Central memory CD8-positive, alpha-beta T cell (primary cell): Measurements from ENCODE around the gene NUP214.
"Not testable (repeated sequence)": the region's sequence is repeated elsewhere in the genome, so short reads cannot be mapped to it uniquely, and the experiment has no call there.

Experiments
- ATAC-seq: fragments of 150-1000 bp; cut with Tn5 transposase; replicated peaks from 2 replicates; pipeline ENCODE4 v1.10.0; 2022; ENCODE audit warnings: mild to moderate bottlenecking, moderate FRiP score, moderate number of reproducible peaks; ENCODE audit not compliant: poor library complexity, severe bottlenecking; ENCODE audit errors: extremely low read depth
- DNase-seq, 2 donors: peaks; one replicate each; pipeline ENCODE4 v3.0.0; 2021; ENCODE audit warnings: low spot score in 2 of 2
- H3K27ac Mint-ChIP-seq: one replicate; pipeline ENCODE4 v1.8.0; 2022; ENCODE audit warnings: low read depth, mild to moderate bottlenecking, moderate library complexity, mixed read lengths
- H3K27me3 Mint-ChIP-seq: one replicate; pipeline ENCODE4 v1.8.0; 2022; ENCODE audit warnings: mixed read lengths
- H3K36me3 Mint-ChIP-seq: one replicate; pipeline ENCODE4 v1.8.0; 2022; ENCODE audit warnings: mild to moderate bottlenecking, moderate library complexity, mixed read lengths; ENCODE audit not compliant: insufficient read depth
- H3K4me1 Mint-ChIP-seq: one replicate; pipeline ENCODE4 v1.8.0; 2022; ENCODE audit warnings: mixed read lengths
- H3K4me3 Mint-ChIP-seq: one replicate; pipeline ENCODE4 v1.8.0; 2022; ENCODE audit warnings: mild to moderate bottlenecking, moderate library complexity, mixed read lengths
- H3K9me3 Mint-ChIP-seq: one replicate; pipeline ENCODE4 v1.8.0; 2022; ENCODE audit warnings: mixed read lengths

NUP214 gene

DNA sequence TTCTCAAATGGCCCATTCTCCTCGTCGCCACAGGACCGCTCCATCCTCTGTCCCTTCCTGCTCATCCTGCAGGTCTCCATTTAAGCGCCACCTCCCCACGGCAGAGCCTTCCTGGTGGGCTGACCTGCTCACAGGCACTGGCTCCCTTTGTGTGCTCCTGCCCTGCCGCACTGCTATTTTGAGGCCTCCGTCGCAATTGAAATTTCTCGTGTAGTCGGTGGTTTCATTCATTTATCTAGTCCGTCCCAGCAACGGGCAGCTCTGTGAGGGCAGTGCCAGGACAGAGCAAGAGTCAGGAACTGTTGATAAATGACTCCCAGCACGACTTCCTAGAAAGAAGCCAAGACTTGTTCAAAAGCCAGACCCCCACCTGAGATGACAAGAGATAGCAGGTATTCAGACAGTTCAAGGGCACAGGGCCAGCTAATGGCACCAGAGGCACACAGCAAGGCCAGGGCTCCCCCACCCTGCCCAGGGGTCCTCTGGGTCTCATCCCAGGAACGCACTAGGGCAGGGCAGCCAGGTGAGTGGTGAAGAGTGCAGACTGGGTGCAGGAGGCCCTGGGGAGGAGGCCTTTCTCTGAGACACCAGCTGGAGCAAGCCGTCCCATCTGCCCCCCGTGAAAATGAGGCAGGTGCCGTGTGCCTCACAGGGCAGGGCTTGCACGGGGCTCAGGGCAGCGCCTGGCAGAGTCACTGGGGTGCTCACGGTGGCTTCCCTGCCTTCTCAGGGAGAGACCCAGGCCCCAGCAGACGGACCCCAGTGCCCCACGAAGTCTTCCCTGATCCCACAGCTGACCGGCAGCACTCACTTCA is 114.0 kb downstream of the NUP214 start:
- Mint-ChIP-seq H3K9me3 (no peaks in the 10 kb centered on the region), H3K4me3 (peak overlapping the region; percentile 44), H3K27me3 (no peaks in the 10 kb centered on the region), H3K27ac (peak overlapping the region; percentile 95), H3K4me1 (peaks cover 21% of the 10 kb centered on the region), H3K36me3 (peaks cover 9% of the 10 kb centered on the region)
- no peak for DNase-seq
- ATAC-seq = no peak

GRCh38 chr9:131240047-131240921 is 114.9 kb downstream of the NUP214 start:
- DNase-seq = no peak
- no peaks in the 10 kb centered on the region for H3K9me3 Mint-ChIP-seq
- ATAC-seq = no peak
- H3K27me3 Mint-ChIP-seq = no peaks in the 10 kb centered on the region
- H3K4me1 Mint-ChIP-seq = peaks cover 17% of the 10 kb centered on the region
- no peak overlapping the region for H3K4me3 Mint-ChIP-seq
- peak overlapping the region; percentile 78 for H3K27ac Mint-ChIP-seq
- H3K36me3 Mint-ChIP-seq = peaks cover 6% of the 10 kb centered on the region

DNA sequence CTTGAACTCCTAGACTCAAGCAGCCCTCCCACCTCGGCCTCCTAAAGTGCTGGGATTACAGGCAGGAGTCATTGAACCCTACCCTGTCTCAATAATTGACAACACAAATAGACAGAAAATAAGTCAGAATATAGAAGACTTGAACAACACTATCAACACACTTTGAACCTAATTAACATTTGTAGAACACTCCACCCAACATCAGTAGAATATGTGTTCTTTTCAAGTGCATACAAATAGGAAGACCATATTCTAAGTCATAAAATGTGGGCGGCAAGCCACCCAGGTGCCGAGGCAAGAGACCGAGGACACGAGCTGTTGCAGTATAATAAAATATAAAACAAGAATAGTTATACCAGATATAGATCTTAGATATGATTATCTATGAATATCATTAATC is 118.9 kb downstream of the NUP214 start:
- DNase-seq, H3K4me3 Mint-ChIP-seq, H3K27ac Mint-ChIP-seq, H3K36me3 Mint-ChIP-seq, H3K27me3 Mint-ChIP-seq, ATAC-seq, H3K9me3 Mint-ChIP-seq, H3K4me1 Mint-ChIP-seq: not testable (repeated sequence)

DNA sequence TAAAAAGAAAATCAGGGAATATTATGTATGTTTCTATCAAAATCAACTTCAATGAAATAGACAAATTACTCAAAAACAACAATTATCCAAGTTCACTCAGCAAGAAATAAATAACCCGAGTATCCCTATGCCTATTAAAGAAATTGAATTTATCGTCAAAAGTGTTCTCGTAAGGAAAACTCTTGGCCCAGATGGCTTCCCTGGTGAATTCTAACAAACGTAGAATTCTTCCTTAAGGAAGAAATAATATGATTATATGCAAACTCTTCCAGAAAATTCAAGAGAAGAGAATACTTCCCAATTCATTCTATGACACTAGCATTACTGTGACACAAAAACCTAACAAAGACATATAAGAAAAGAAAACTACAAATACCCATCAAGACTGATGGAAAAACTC is 121.2 kb downstream of the NUP214 start:
- H3K9me3 Mint-ChIP-seq = no peaks in the 10 kb centered on the region
- no peaks in the 10 kb centered on the region for H3K27me3 Mint-ChIP-seq

DNA sequence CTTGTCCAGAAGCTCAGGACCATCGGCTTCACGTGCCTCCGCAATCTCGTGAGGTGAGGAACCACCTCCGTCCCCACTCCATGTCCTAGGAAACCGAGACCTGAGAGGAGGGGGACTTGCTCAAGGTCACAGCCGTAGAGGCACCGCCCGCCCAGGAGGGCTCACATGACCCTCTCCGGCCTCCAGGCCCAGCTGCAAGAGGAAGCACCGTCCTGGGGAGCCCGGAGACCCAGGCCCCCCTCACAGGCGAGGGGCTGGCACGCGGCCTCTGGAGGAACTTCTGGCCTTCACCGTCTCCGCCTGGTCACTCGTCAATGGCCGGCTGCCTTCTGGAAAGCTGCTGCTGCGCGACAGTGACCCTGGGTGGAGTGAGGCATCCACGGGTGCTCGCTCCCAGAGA is 126.7 kb downstream of the NUP214 start:
- ATAC-seq (no peak), DNase-seq (no peak)
- Mint-ChIP-seq H3K4me3 (peak overlapping the region; percentile 83), H3K36me3 (peaks cover 17% of the 10 kb centered on the region), H3K27me3 (no peaks in the 10 kb centered on the region), H3K9me3 (no peaks in the 10 kb centered on the region), H3K4me1 (peaks cover 26% of the 10 kb centered on the region), H3K27ac (peak overlapping the region; percentile 94)

More for the DNA sequence above, 121.2 kb downstream of the NUP214 start:
- no peak overlapping the region for H3K4me3 Mint-ChIP-seq
- ATAC-seq (no peak), DNase-seq (no peak)
- H3K36me3 Mint-ChIP-seq = no peaks in the 10 kb centered on the region
- peak overlapping the region; percentile 79 for H3K27ac Mint-ChIP-seq
- H3K4me1 Mint-ChIP-seq = no peaks in the 10 kb centered on the region

GRCh38 chr9:131253891-131254491 is 128.6 kb downstream of the NUP214 start:
- H3K36me3 Mint-ChIP-seq = peaks cover 24% of the 10 kb centered on the region
- peaks cover 37% of the 10 kb centered on the region for H3K4me1 Mint-ChIP-seq
- H3K4me3 Mint-ChIP-seq = peak overlapping the region; percentile 83

GRCh38 chr9:131254626-131255025 is 129.2 kb downstream of the NUP214 start:
- Mint-ChIP-seq H3K36me3 (peaks cover 28% of the 10 kb centered on the region), H3K27ac (no peak overlapping the region), H3K9me3 (no peaks in the 10 kb centered on the region), H3K4me3 (peak overlapping the region; percentile 77), H3K4me1 (peaks cover 37% of the 10 kb centered on the region), H3K27me3 (no peaks in the 10 kb centered on the region)
- DNase-seq (no peak), ATAC-seq (no peak)

More at GRCh38 chr9:131253891-131254491, 128.6 kb downstream of the NUP214 start:
- no peak overlapping the region for H3K27ac Mint-ChIP-seq
- H3K9me3 Mint-ChIP-seq = no peaks in the 10 kb centered on the region
- DNase-seq (no peak), ATAC-seq (no peak)
- no peaks in the 10 kb centered on the region for H3K27me3 Mint-ChIP-seq

- Mint-ChIP-seq H3K9me3 (no peaks in the 10 kb centered on the region), H3K27me3 (no peaks in the 10 kb centered on the region), H3K4me1 (peaks cover 44% of the 10 kb centered on the region), H3K36me3 (peaks cover 39% of the 10 kb centered on the region), H3K4me3 (peak overlapping the region; percentile 77), H3K27ac (peak overlapping the region; percentile 93)
- no peak for ATAC-seq
- DNase-seq = no peak
Measured at GRCh38 chr9:131255676-131256197, 130.4 kb downstream of the NUP214 start.

DNA sequence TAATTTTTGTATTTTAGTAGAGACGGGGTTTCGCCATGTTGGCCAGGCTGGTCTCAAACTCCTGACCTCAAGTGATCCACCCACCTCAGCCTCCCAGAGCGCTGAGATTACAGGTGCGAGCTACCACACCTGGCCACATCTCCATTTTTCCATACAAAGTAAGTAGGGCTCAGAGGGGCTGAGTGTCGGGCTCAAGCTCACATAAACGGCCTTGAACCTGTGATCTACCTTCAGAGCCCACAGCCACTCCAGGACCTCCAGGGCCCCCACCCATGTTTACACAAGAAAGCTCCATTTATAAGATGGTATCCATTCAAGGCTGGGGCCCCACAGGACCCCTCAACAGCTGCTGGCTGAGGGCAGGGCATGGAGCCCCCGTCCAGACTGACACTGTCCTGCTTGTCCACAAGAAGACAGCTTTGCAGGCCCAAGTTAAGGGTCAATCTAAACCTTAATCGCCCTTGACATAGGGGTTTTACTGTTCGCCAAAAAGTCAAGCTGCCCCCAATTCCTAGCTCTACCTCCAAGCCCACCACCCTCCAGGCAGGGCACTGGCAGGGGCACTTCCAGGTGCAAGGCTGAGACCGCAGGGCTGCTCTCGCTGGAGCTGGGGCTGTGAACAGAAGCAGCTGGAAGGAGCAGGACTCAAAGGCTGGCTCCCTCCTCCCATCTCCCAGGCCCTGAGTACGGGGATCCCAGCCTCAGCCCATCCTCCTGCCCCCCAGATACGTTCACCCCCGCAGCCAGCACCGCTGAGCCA is 132.1 kb downstream of the NUP214 start:
- Mint-ChIP-seq H3K27ac (peak overlapping the region; percentile 93), H3K36me3 (peaks cover 56% of the 10 kb centered on the region), H3K4me3 (peak overlapping the region; percentile 77)

DNA sequence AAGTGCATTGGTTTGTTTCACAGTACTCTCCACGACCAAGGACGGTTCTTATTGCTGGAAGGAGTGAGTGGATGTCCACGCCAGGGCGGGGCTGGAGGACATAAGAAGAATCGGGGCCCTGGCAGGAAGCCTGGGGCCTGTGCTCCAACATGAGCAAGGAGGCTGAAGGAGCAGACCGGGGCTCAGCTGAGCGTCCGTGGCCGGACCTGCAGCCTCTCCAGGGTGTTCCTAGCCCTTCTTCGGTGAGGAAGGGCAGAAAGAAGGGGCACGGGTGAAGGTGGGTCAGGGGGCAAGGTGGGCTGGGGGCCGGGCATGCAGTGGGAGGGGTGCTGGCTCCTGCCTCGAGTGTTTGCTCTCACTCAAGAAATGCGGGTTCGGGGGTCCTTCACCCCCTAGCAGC is 132.8 kb downstream of the NUP214 start:
- Mint-ChIP-seq H3K4me3 (no peak overlapping the region), H3K36me3 (peaks cover 56% of the 10 kb centered on the region), H3K27me3 (no peaks in the 10 kb centered on the region), H3K9me3 (no peaks in the 10 kb centered on the region), H3K27ac (peak overlapping the region; percentile 93), H3K4me1 (peaks cover 48% of the 10 kb centered on the region)
- DNase-seq (no peak), ATAC-seq (no peak)

More for the DNA sequence above, 132.1 kb downstream of the NUP214 start:
- ATAC-seq = no peak
- Mint-ChIP-seq H3K9me3 (no peaks in the 10 kb centered on the region), H3K4me1 (peaks cover 46% of the 10 kb centered on the region), H3K27me3 (no peaks in the 10 kb centered on the region)
- DNase-seq = no peak

GRCh38 chr9:131258698-131259431 is 133.5 kb downstream of the NUP214 start:
- no peak for DNase-seq
- no peak for ATAC-seq
- peak overlapping the region; percentile 93 for H3K27ac Mint-ChIP-seq
- H3K36me3 Mint-ChIP-seq = peaks cover 61% of the 10 kb centered on the region
- H3K4me1 Mint-ChIP-seq = peaks cover 50% of the 10 kb centered on the region
- no peaks in the 10 kb centered on the region for H3K9me3 Mint-ChIP-seq
- H3K27me3 Mint-ChIP-seq = no peaks in the 10 kb centered on the region
- H3K4me3 Mint-ChIP-seq = no peak overlapping the region
